Large intestine (tissue), 1 donor: ENCODE data around the gene ENAM. TPM values are rescaled to one million over a fixed set of nuclear protein-coding genes. Genes with fewer than 3 reads are reported as not detected.

Experiments
- polyA plus RNA-seq: library from polyadenylated mRNA; unstranded; fragments of 120-200 nt; gene quantifications from one replicate; pipeline ENCODE4 v1.2.1, GENCODE V29; 2013

Gene ENAM
- polyA plus RNA-seq, 1 donor, result 1.4 TPM

Other genes starting within 250 kb of the ENAM start
- gene SMR3B, start 245.6 kb upstream of the ENAM start, polyA plus RNA-seq, result not detected
- not detected for gene OPRPN, start 230.8 kb upstream of the ENAM start, polyA plus RNA-seq
- not detected for gene MUC7, start 156.5 kb upstream of the ENAM start, polyA plus RNA-seq
- not detected for gene AMTN, start 110.2 kb upstream of the ENAM start, polyA plus RNA-seq
- not detected for gene AMBN, start 36.5 kb upstream of the ENAM start, polyA plus RNA-seq
- 1.5 TPM for gene JCHAIN, start 37.8 kb downstream of the ENAM start, polyA plus RNA-seq
- 34.4 TPM for gene UTP3, start 59.8 kb downstream of the ENAM start, polyA plus RNA-seq
- 70.1 TPM for gene RUFY3, start 93.2 kb downstream of the ENAM start, polyA plus RNA-seq
- 69.7 TPM for gene GRSF1, start 211.1 kb downstream of the ENAM start, polyA plus RNA-seq